Measurements from ENCODE around the gene POLR2L. TPM values are rescaled to one million over a fixed set of nuclear protein-coding genes. Genes with fewer than 3 reads are reported as not detected.

Gene POLR2L
- total RNA-seq, 3 donors from 2014 or later (not counting 1 experiment from before 2014, with no cell fraction given) = 48.2 to 63.8 (median 61.2) TPM

GRCh38 chr11:810040-810567 lies 32.2 kb downstream of the POLR2L start:
- H3K4me1 Mint-ChIP-seq = peaks cover 22 to 26% of the 10 kb centered on the region in 2 donors
- WGBS (ENCODE audit: insufficient coverage) = under 1% methylated on average over 55 of the region's 55 CpGs
- H3K36me3 ChIP-seq (ENCODE audit: control insufficient read depth, insufficient read depth, low read length) = peaks cover 26% of the 10 kb centered on the region

GRCh38 chr11:809287-810039 lies 32.9 kb downstream of the POLR2L start, which contains the start of gene RPLP2:
RPLP2 (plus strand) TSS chr11:809967; CDS start chr11:810235, 268 bp downstream.
- no peak for TF ChIP-seq CTCF (IDR thresholded peaks at IDR 0.05)
- under 1% methylated on average over 81 of the region's 81 CpGs for WGBS (ENCODE audit: insufficient coverage)

More at GRCh38 chr11:810040-810567, 32.2 kb downstream of the POLR2L start:
- Histone ChIP-seq H3K4me1 (ENCODE audit: control insufficient read depth, insufficient read depth, low read length) (peaks cover 33% of the 10 kb centered on the region), H3K9me3 (ENCODE audit: control insufficient read depth, insufficient read depth, low read length) (no peaks in the 10 kb centered on the region), H3K27me3 (ENCODE audit: control insufficient read depth, insufficient read depth, low read length) (no peaks in the 10 kb centered on the region), H3K27ac (ENCODE audit: low read length) (peak overlapping the region; percentile 73), H3K4me3 (ENCODE audit: low read length) (peak overlapping the region; percentile 50)
- Mint-ChIP-seq H3K9me3 (no peaks in the 10 kb centered on the region), H3K4me3 (peak overlapping the region; percentile 90), H3K27ac (peak overlapping the region; percentile 94 to 95), H3K36me3 (no peaks in the 10 kb centered on the region), H3K27me3 (ENCODE audit: low read depth in 2 of 2) (no peaks in the 10 kb centered on the region)
- ATAC-seq (peak; percentile 6 to 26 (median 19)), DNase-seq (no peak)
- no peak for TF ChIP-seq CTCF (IDR thresholded peaks at IDR 0.05)
- intact Hi-C loops (cut with micrococcal nuclease) = no loop called here

DNA sequence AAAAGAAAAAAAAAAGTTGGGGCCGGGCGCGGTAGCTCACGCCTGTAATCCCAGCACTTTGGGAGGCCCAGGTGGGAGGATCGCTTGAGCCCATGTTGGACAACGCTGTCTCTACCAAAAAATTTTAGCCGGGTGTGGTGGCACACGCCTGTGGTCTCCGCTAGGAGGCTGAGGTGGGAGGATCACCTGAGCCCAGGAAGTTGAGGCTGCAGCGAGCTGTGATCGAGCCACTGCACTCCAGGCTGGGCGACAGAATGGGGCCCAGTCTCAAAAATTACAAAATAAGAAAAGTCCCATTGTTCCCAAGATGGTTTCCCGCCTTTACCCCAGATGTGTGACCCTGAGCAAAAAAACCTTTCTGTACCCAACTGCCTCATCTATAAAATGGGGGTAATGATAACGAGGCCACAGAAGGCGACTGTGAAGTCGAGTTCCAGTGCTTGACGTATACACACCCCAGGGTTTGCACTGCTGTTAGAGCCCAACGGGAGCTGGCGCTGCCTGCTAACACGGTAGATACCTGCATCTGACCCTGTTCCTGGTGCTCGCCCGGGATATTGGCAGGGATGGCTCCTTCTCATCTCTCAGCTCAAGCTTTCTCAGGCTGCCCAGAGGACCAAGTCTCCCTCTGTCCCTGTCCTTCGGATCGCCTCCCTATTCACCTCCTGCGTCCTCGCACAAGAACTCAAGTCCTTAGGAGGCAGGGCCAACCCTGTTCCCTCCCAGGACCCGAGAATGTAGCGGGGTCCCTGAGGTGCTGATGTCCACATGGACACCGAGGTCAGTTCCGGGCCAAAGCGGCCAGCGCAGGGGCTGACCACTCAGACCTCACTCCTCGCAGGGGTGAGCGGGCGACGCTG lies 33.7 kb downstream of the POLR2L start:
- H3K27me3 ChIP-seq (ENCODE audit: control insufficient read depth, insufficient read depth, low read length) = no peaks in the 10 kb centered on the region
- 26% methylated on average over 36 of the region's 36 CpGs for WGBS (ENCODE audit: insufficient coverage)
- H3K9me3 ChIP-seq (ENCODE audit: control insufficient read depth, insufficient read depth, low read length) = no peaks in the 10 kb centered on the region
- Mint-ChIP-seq H3K4me1 (peaks cover 22 to 32% of the 10 kb centered on the region in 2 donors), H3K4me3 (peak overlapping the region; percentile 90), H3K9me3 (no peaks in the 10 kb centered on the region), H3K27me3 (ENCODE audit: low read depth in 2 of 2) (no peaks in the 10 kb centered on the region), H3K36me3 (no peaks in the 10 kb centered on the region), H3K27ac (peak overlapping the region; percentile 94 to 95)
- peaks cover 22% of the 10 kb centered on the region for H3K36me3 ChIP-seq (ENCODE audit: control insufficient read depth, insufficient read depth, low read length)
- TF ChIP-seq CTCF (IDR thresholded peaks at IDR 0.05) = no peak
- DNase-seq (peak in 1 of 2 donors; percentile 66), ATAC-seq (no peak)
- intact Hi-C loops (cut with micrococcal nuclease) = loop anchor here (1.0 kb wide), 2 partner anchors 11 kb away; no protein-coding TSS in a partner anchor
- H3K4me3 ChIP-seq (ENCODE audit: low read length) = peak overlapping the region; percentile 50
- H3K4me1 ChIP-seq (ENCODE audit: control insufficient read depth, insufficient read depth, low read length) = peaks cover 45% of the 10 kb centered on the region
- peak overlapping the region; percentile 83 for H3K27ac ChIP-seq (ENCODE audit: low read length)

More at GRCh38 chr11:809287-810039, 32.9 kb downstream of the POLR2L start, which contains the start of gene RPLP2:
- Histone ChIP-seq H3K27me3 (ENCODE audit: control insufficient read depth, insufficient read depth, low read length) (no peaks in the 10 kb centered on the region), H3K9me3 (ENCODE audit: control insufficient read depth, insufficient read depth, low read length) (no peaks in the 10 kb centered on the region), H3K36me3 (ENCODE audit: control insufficient read depth, insufficient read depth, low read length) (peaks cover 26% of the 10 kb centered on the region), H3K4me3 (ENCODE audit: low read length) (peak within 1 kb of the TSS; percentile 50), H3K27ac (ENCODE audit: low read length) (peak within 1 kb of the TSS; percentile 83), H3K4me1 (ENCODE audit: control insufficient read depth, insufficient read depth, low read length) (peaks cover 37% of the 10 kb centered on the region)
- H3K9me3 Mint-ChIP-seq = no peaks in the 10 kb centered on the region
- peak; percentile 99 for DNase-seq
- H3K4me1 Mint-ChIP-seq = peaks cover 22 to 27% of the 10 kb centered on the region in 2 donors
- H3K27ac Mint-ChIP-seq = peak within 1 kb of the TSS; percentile 94 to 95
- no peaks in the 10 kb centered on the region for H3K27me3 Mint-ChIP-seq (ENCODE audit: low read depth in 2 of 2)
- ATAC-seq = peak; percentile 81 to 93 (median 84)
- no peaks in the 10 kb centered on the region for H3K36me3 Mint-ChIP-seq
- H3K4me3 Mint-ChIP-seq = peak within 1 kb of the TSS; percentile 90
- intact Hi-C loops (cut with micrococcal nuclease) = loop anchor here (1.0 kb wide), 2 partner anchors 10 to 12 kb away; no protein-coding TSS in a partner anchor

Data from natural killer cell (primary cell).